ENCODE data around the gene CAPN9.
A peak's percentile ranks its signal among the peaks of the same experiment; 100 is the strongest.

Gene CAPN9

DNA sequence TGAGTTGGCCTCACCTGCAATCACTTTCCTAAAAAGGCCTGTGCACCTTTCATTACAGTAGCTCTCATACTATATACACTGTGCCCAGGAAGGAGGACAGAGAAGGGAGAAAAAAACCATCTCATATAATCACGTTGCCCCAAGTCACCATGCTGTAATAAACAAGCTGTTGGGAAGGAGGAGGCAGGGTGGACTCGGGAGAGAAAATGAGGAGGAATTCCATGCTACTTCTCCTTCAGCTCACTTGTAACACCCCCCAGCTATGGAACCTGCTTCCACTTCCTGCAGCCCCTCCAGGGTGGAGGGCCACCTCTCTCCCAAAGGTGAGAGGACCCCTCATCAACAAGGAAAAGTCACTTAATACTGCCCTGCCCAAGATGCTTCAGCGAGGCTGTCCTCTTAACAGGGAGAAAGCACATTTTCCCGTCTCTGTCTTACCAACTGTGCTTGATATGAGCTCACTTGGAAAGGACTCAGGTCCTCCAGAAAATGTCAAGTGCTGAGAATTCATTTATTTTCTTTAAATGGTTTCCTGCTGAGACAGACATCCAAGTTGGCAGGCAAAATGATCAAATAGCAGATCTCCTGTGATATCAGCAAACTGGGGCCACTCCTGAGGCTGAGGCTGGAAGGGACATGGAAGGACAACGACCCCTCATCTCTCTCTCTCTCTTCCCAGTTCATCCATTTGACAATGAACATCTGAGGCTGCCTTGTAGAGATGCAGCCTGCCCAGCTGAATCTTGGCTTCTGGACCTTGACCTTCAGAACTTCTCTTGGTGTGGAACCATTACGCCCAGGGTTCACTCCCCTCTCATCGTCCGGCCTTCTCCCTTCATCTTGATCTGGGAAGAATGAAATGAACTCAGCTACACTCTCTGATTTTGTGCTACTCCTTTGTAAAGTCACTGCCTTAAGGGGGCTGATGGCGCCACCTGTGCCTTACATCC, 54.0 kb downstream of the CAPN9 start:
- DNase-seq = no peak

DNA sequence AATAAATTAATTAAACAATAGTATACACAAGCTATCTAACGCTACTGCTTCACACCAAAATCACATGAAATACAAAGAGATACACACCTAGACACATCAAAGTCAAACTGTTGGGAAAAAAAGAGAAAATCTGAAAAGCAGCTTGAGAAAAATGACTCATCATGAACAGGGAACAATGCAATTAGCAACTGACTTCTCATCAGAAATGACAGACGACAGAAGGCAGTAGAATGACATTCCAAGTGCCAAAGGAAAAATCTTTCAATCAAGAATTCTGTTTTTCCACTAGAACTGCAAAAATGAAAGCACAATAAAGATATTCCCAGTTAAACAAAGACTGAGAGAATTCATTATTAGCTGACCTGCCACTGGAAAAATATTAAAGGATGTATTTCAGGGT, 57.2 kb downstream of the CAPN9 start:
- DNase-seq = no peak

DNA sequence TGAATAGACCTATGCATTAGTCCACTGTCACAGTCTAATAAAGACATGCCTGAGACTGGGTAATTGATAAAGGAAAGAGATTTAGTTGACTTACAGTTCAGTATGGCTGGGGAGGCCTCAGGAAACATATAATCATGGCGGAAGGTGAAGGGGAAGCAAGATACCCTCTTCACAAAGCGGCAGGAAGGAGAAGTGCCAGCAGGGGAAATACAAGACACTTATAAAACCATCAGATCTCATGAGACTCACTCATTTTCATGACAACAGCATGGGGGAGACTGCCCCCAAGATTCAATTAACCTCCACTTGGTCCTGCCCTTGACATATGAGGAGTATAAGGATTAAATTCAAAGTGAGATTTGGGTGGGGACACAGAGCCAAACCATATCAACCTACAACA, 59.4 kb downstream of the CAPN9 start:
- no peak for DNase-seq

- DNase-seq = peak; percentile 85
Observed at GRCh38 chr1:230807029-230807428, 59.8 kb downstream of the CAPN9 start.

- DNase-seq = peak; percentile 66
Observed at GRCh38 chr1:230807561-230808280, 60.5 kb downstream of the CAPN9 start.

GRCh38 chr1:230808281-230808872, 61.2 kb downstream of the CAPN9 start:
- DNase-seq = peak; percentile 62

GRCh38 chr1:230809256-230809990, 62.2 kb downstream of the CAPN9 start:
- no peak for DNase-seq

DNA sequence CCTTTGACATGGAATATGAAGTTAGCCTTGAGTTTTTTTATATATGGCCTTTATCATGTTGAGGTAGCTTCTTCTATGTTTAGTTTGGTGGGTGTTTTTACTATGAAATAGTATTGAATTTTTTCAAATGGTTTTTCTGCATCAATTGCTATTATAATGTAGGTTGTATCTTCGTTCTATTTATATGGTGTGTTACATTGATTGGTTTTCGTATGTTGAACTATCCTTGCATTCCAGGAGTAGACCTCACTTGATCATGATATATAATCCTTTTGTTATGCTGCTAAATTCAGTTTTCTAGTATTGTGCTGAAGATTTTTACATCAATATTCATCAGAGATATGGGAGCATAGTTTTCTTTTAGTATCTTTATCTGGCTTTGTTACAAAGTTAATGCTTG, 65.4 kb downstream of the CAPN9 start:
- DNase-seq = no peak

- no peak for DNase-seq
Observed at GRCh38 chr1:230814949-230815692, 67.9 kb downstream of the CAPN9 start.

DNA sequence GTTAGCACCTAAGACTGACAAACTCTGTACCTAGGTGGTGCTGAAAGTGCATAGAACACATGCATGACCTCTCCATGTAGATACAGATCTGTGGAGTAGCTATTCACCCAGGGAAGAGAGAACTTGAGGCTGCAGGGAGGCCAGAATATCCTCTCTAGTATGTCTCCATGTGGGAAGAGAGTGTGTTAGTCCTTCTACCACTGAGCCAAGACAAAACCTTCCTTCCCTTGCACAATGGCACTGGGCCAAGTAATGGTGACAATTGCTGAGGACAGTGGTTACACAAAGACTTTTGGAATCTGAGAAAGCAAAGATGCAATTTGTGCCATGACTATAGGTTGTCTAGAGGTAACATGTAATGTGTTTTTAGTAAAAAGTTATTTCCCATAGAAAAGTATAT, 68.8 kb downstream of the CAPN9 start:
- DNase-seq = no peak

DNA sequence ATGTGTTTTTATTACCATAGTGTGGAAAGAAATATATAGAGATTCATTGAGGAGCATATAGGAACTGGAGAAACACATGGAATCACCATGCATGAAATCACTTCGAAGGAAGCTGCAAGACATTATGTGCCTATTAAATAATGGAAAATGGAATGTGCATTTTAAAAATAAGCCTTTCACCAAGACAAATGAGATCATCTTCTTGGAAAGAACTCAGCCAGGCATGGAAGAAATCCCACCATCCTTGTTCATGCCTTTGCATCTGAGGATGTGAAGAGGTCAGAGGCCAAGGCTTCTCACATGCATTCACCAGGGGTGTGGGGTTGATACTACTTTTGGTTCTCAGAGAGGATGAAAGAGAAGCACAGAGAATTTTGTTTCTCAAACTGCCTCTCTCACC, 71.2 kb downstream of the CAPN9 start:
- no peak for DNase-seq

GRCh38 chr1:230818901-230819300, 71.7 kb downstream of the CAPN9 start:
- DNase-seq = no peak

DNA sequence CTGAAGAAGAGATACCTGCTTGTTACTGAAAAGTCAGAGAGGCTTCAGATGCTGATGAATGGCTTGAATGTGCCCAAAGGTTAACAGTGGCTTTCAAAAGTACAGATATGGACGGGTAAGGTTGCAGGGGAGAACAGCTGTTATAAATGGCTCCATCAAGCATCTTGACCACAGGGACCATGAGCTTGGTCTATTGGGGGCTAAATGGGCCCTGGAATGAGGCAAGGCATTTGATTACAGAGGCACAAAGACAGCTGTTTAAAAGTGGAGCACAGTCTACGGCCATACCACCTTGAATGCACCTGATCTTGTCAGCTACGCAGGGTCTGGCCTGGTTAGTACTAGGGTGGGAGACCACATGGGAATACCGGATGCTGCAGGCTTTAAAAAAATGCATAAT, 72.8 kb downstream of the CAPN9 start:
- DNase-seq = no peak

DNA sequence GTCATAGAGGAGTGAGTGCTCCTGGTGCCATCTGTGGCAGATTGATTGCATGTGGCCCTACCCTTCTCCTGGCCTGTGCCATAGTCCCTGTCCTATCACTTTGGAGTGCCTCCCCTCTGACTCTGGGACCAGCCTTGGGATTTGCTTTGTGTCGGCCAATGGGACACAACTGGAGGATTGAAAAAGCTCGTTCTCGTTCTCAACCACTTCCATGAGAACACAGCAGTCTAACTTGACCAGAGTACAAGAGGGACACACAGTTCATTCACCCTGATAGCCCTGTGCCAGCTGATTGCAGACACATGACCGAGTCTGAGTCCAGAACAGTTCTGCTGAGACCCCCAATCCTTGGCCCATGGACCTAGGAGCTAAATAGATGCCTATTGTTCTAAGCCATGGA, 73.4 kb downstream of the CAPN9 start:
- no peak for DNase-seq

DNA sequence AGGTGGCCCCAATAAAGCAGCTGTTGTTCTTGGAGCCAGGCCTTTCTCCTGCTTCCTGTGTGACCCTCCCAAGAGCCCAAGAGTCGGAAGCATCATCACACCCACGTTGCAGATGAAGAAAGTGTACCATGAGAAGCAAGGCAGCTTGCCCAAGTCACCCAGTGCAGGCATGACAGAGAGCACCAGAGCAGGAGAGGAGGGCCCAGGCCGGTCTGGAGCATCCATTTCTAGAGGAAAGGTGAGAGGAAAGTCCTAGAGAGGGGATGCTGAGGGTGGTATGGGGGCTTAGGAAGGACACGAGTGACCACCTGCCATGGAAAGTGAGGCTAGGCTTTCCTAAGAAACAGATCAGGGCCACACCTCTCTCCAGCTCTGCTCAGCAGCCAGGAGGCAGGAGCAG, 74.2 kb downstream of the CAPN9 start:
- no peak for DNase-seq

GRCh38 chr1:230822092-230822581, 74.9 kb downstream of the CAPN9 start:
- DNase-seq = peak; percentile 92

DNA sequence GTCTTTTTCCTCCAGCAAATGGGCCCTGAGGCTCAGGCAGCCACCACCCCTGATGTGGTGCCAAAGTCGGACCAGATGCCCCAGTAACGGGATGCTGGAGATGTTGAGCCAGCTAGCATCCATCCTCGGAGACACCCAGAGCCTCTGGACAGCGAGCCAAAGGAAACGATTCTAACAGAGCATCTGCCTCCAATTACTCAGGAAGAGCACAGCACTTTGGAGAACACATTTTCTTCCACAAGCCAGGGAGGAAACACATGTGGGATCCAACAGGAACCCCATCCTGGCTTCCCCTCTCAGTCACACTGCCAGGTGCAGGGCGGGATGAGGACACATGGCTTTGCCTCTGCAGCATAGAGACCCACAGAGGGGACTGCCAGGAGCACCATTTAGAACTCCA, 76.2 kb downstream of the CAPN9 start:
- peak; percentile 85 for DNase-seq

DNA sequence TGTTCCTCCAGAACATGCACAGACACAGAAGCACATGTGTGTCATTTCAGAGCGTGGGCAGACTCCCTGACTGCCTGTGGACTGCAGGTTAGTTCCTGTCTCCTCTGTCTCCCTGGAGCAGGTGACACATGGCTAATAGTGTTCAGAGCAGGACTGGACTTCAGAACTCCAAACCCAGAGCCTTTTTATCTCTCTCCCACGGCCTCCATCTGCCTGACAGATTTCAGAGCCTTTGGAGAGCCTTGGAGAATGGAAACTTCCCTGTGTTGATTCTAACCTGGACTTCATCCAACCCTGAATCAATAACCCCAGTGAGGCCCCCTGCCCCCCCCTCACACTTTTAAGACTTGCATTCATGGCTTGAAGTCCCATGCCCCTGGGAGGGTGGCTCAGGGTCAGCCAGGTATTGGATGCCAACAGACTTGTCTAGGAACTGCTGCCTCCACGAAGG, 76.8 kb downstream of the CAPN9 start:
- no peak for DNase-seq

DNA sequence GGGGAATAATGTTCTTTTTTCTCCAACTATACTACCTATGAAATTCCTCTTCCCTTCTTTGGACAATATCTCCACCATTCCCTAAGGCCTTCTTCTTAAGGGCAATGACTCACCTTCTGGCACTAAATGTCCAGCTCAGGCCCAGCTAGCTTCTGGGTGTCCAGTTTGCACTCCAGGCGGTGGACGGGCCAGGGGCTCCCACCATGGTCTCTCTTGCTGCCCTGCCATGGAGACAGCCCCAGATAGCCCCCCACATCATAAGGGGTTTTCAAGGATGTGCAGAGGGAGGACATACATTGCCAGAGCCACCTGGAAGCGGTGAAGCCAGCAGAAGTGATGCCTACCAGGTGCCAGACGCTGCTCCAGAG, 77.3 kb downstream of the CAPN9 start:
- no peak for DNase-seq

- no peak for DNase-seq
Observed at GRCh38 chr1:230824919-230825721, 77.9 kb downstream of the CAPN9 start.

- no peak for DNase-seq
Observed at GRCh38 chr1:230825761-230826160, 78.6 kb downstream of the CAPN9 start.
